Activated CD4-positive, alpha-beta T cell treated with anti-CD3 and anti-CD28 coated beads for 36 hours (primary cell): ENCODE data around the gene CUL5. TPM values are rescaled to one million over a fixed set of nuclear protein-coding genes. Genes with fewer than 3 reads are reported as not detected.

Source experiments
- ATAC-seq: fragments of 200-7000 bp; cut with Tn5 transposase; one replicate; pipeline ENCODE4 v1.10.0; 2021; ENCODE audit warnings: mild to moderate bottlenecking, moderate library complexity
- CTCF ChIA-PET: fragments of 350-600 bp; sonication (Branson Sonifier 250); formaldehyde crosslinking; loops from one replicate; lab custom pipeline; 2021; ENCODE audit warnings: antibody characterized with exemption; lab: Charles Lee
- POLR2A ChIA-PET: fragments of 350-600 bp; sonication (Branson Sonifier 250); formaldehyde crosslinking; loops from one replicate; lab custom pipeline; 2021; ENCODE audit warnings: antibody characterized with exemption, inconsistent platforms; lab: Charles Lee
- DNase-seq: peaks from one replicate; pipeline ENCODE4 v3.0.0-alpha.2; 2020
- H3K27ac Mint-ChIP-seq: one replicate; pipeline ENCODE4 v1.8.0; 2021; ENCODE audit warnings: mixed read lengths
- H3K27me3 Mint-ChIP-seq: one replicate; pipeline ENCODE4 v1.8.0; 2021; ENCODE audit warnings: mixed read lengths
- H3K36me3 Mint-ChIP-seq: one replicate; pipeline ENCODE4 v1.8.0; 2021; ENCODE audit warnings: low read depth, mixed read lengths
- H3K4me1 Mint-ChIP-seq: one replicate; pipeline ENCODE4 v1.8.0; 2021; ENCODE audit warnings: mixed read lengths
- H3K4me3 Mint-ChIP-seq: one replicate; pipeline ENCODE4 v1.8.0; 2021; ENCODE audit warnings: mild to moderate bottlenecking, moderate library complexity, mixed read lengths
- H3K9me3 Mint-ChIP-seq: one replicate; pipeline ENCODE4 v1.8.0; 2021; ENCODE audit warnings: low read depth, mixed read lengths
- intact Hi-C, 2 experiments: fragments of 100-400 bp; cut with DNase I in 1 of 2; cut with micrococcal nuclease in 1 of 2; formaldehyde crosslinking; loops; one replicate each; pipeline versions ENCODE4 v1.14.2 to v1.15.1; 2022 to 2024; cut with DNase I, micrococcal nuclease
- total RNA-seq, 2 experiments: library from RNA; stranded (reverse); gene quantifications; one replicate each; pipeline ENCODE4 v1.2.3, GENCODE V29; 2021

CUL5 gene
- total RNA-seq, 2 experiments from 2014 or later, result 19.7 to 34.4 TPM

GRCh38 chr11:108048269-108048668, 39.6 kb downstream of the CUL5 start:
- H3K36me3 Mint-ChIP-seq, result peaks cover 28% of the 10 kb centered on the region
- ATAC-seq, result no peak
- CTCF ChIA-PET, result interaction anchor here (0.7 kb wide), 1 partner anchor 651 kb away, joined by 3 read pairs; no protein-coding TSS in a partner anchor

GRCh38 chr11:108062336-108062735, 53.6 kb downstream of the CUL5 start:
- ChIA-PET CTCF (no interaction called here), POLR2A (no interaction called here)
- intact Hi-C loops, result no loop called here
- Mint-ChIP-seq H3K9me3 (no peaks in the 10 kb centered on the region), H3K36me3 (peaks cover 41% of the 10 kb centered on the region), H3K4me1 (no peaks in the 10 kb centered on the region), H3K27ac (no peak overlapping the region), H3K4me3 (no peak overlapping the region), H3K27me3 (no peaks in the 10 kb centered on the region)
- ATAC-seq, result no peak
- DNase-seq, result no peak

More at GRCh38 chr11:108048269-108048668, 39.6 kb downstream of the CUL5 start:
- H3K27me3 Mint-ChIP-seq, result no peaks in the 10 kb centered on the region
- intact Hi-C loops, result no loop called here
- peaks cover 8% of the 10 kb centered on the region for H3K4me1 Mint-ChIP-seq
- POLR2A ChIA-PET, result no interaction called here
- no peaks in the 10 kb centered on the region for H3K9me3 Mint-ChIP-seq
- DNase-seq, result no peak
- H3K4me3 Mint-ChIP-seq, result no peak overlapping the region
- no peak overlapping the region for H3K27ac Mint-ChIP-seq

DNA sequence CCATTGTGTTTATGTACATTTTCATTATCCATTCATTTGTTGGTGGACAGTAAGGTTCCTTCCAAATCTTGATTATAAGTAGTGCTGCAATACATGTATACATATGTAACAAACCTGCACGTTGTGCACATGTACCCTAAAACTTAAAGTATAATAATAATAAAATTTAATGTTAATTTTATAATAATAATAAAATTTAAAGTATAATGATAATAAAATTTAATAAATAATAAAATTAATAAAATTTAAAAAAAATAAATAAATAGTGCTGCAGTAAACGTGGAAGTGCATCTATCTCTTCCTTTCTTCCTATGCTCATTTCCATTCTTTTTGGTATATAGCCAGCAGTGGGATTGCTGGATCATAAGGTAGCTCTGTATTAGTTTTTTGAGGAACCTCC, 54.7 kb downstream of the CUL5 start:
- intact Hi-C loops, result no loop called here
- ATAC-seq (no peak), DNase-seq (no peak)
- H3K9me3 Mint-ChIP-seq, result no peaks in the 10 kb centered on the region
- H3K27ac Mint-ChIP-seq, result no peak overlapping the region
- no peaks in the 10 kb centered on the region for H3K27me3 Mint-ChIP-seq
- ChIA-PET CTCF (no interaction called here), POLR2A (no interaction called here)
- no peak overlapping the region for H3K4me3 Mint-ChIP-seq
- peaks cover 37% of the 10 kb centered on the region for H3K36me3 Mint-ChIP-seq
- no peaks in the 10 kb centered on the region for H3K4me1 Mint-ChIP-seq

DNA sequence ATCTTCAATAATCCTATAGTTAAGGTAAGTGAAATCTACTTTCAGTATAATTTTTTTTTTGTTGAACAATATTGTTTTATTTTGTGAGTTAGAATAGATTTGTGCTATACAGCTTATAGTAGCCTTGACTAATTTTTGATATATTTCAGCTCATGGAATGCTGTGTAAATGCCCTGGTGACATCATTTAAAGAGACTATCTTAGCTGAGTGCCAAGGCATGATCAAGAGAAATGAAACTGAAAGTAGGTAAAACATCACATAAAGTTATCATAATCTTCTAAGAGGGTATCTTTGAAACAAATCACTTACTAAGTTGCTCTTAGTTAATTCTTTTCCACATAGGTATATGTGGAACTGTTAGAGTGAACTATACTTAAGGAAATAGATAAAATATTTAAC, 61.2 kb downstream of the CUL5 start:
- ChIA-PET POLR2A (interaction anchor here (0.6 kb wide), 1 partner anchor 1904 kb away, joined by 8 read pairs; no protein-coding TSS in a partner anchor), CTCF (interaction anchor here (1.3 to 1.4 kb wide), 2 partner anchors 9 to 61 kb away, joined by 3 to 4 read pairs; partner anchors contain the start of gene CUL5)
- Mint-ChIP-seq H3K4me1 (peaks cover 18% of the 10 kb centered on the region), H3K27me3 (no peaks in the 10 kb centered on the region), H3K27ac (no peak overlapping the region), H3K9me3 (no peaks in the 10 kb centered on the region), H3K36me3 (peaks cover 19% of the 10 kb centered on the region), H3K4me3 (no peak overlapping the region)
- intact Hi-C loops, result loop anchor here in 1 of 2 experiments (2.0 to 10.0 kb wide), 2 partner anchors 61 to 105 kb away; partner anchors contain the start of gene CUL5
- DNase-seq, result no peak
- peak; percentile 90 for ATAC-seq

- ATAC-seq (no peak), DNase-seq (no peak)
- intact Hi-C loops, result no loop called here
- ChIA-PET CTCF (no interaction called here), POLR2A (no interaction called here)
- H3K4me3 Mint-ChIP-seq, result no peak overlapping the region
- peaks cover 30% of the 10 kb centered on the region for H3K36me3 Mint-ChIP-seq
- no peaks in the 10 kb centered on the region for H3K27me3 Mint-ChIP-seq
- H3K9me3 Mint-ChIP-seq, result no peaks in the 10 kb centered on the region
- H3K4me1 Mint-ChIP-seq, result no peaks in the 10 kb centered on the region
- H3K27ac Mint-ChIP-seq, result no peak overlapping the region
These were observed 76.1 kb downstream of the CUL5 start for GRCh38 chr11:108084811-108085210.

- intact Hi-C loops, result no loop called here
These were observed 77.0 kb downstream of the CUL5 start for GRCh38 chr11:108085672-108086071.

GRCh38 chr11:108092134-108092533, 83.4 kb downstream of the CUL5 start:
- ATAC-seq, result no peak
- H3K27ac Mint-ChIP-seq, result no peak overlapping the region
- no peaks in the 10 kb centered on the region for H3K4me1 Mint-ChIP-seq
- peaks cover 23% of the 10 kb centered on the region for H3K36me3 Mint-ChIP-seq
- no peak for DNase-seq
- ChIA-PET POLR2A (no interaction called here), CTCF (no interaction called here)
- intact Hi-C loops, result no loop called here
- no peaks in the 10 kb centered on the region for H3K9me3 Mint-ChIP-seq
- H3K27me3 Mint-ChIP-seq, result no peaks in the 10 kb centered on the region
- H3K4me3 Mint-ChIP-seq, result no peak overlapping the region

More at GRCh38 chr11:108085672-108086071, 77.0 kb downstream of the CUL5 start:
- H3K27ac Mint-ChIP-seq, result no peak overlapping the region
- H3K4me1 Mint-ChIP-seq, result no peaks in the 10 kb centered on the region
- DNase-seq (no peak), ATAC-seq (no peak)
- no peaks in the 10 kb centered on the region for H3K9me3 Mint-ChIP-seq
- POLR2A ChIA-PET, result no interaction called here
- H3K4me3 Mint-ChIP-seq, result no peak overlapping the region
- CTCF ChIA-PET, result no interaction called here
- H3K36me3 Mint-ChIP-seq, result peaks cover 26% of the 10 kb centered on the region
- no peaks in the 10 kb centered on the region for H3K27me3 Mint-ChIP-seq

DNA sequence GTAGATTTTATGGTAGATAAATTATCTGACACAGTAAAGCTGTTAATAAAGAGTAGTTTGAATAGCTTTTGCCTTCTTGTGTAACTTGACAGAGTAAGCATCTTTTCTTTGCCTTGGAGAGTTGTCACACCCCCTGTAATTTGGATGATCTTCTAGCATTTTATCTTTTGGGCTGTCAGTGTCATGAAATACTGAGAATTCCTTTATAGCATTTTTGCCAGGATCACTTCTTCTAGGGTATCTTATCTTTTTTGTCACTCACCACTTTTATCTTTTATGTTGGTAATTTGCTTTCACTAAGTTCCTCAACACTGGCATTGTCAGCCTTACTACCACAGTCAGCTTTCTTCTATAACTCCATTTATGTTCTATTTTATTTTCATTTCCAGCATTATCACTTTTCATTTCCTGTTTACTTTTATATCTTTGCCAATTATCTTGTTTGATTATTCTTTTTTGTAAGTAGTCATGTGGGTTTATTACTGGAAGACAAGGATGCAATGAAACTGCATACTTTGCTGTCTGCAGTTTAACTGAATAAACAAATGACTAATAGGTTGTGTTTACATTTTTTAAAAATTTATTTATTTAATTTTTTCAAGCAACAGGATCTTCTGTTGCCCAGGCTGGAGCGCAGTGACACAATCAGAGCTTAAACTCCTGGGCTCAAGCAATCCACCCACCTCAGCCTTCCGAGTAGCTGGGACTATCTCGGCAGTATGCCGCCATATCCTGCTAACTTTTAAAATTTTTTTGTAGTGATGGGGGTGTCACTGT, 84.6 kb downstream of the CUL5 start:
- Mint-ChIP-seq H3K27me3 (no peaks in the 10 kb centered on the region), H3K36me3 (peaks cover 30% of the 10 kb centered on the region), H3K27ac (no peak overlapping the region), H3K9me3 (no peaks in the 10 kb centered on the region), H3K4me3 (no peak overlapping the region), H3K4me1 (no peaks in the 10 kb centered on the region)
- CTCF ChIA-PET, result interaction anchor here (0.6 kb wide), 1 partner anchor 438 kb away, joined by 3 read pairs; no protein-coding TSS in a partner anchor
- no peak for ATAC-seq
- POLR2A ChIA-PET, result no interaction called here
- intact Hi-C loops, result no loop called here
- DNase-seq, result no peak

DNA sequence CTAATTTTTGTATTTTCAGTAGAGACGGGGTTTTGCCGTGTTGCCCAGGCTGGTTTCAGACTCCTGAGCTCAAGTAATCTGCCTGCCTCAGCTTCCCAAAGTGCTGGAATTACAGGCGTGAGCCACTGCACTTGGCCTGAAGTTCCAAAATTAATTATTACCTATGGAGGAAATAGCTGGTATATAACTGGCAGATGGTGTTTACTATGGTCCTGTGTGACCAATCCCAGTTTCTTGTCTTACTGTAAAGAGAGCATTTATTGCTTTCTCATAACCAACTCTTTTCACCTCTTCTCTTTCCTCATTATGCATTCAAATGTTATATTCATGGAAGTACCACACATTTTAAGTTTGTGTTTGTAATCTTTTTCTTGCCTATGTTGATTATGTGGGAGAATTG, 88.5 kb downstream of the CUL5 start:
- Mint-ChIP-seq H3K4me3 (no peak overlapping the region), H3K27me3 (no peaks in the 10 kb centered on the region), H3K27ac (no peak overlapping the region), H3K9me3 (no peaks in the 10 kb centered on the region), H3K36me3 (peaks cover 26% of the 10 kb centered on the region), H3K4me1 (no peaks in the 10 kb centered on the region)
- ATAC-seq, result no peak
- CTCF ChIA-PET, result interaction anchor here (1.2 kb wide), 1 partner anchor 10 kb away, joined by 3 read pairs; no protein-coding TSS in a partner anchor
- intact Hi-C loops, result no loop called here
- POLR2A ChIA-PET, result interaction anchor here (0.7 kb wide), 1 partner anchor 89 kb away, joined by 4 read pairs; the partner anchor contains the start of gene CUL5
- no peak for DNase-seq

DNA sequence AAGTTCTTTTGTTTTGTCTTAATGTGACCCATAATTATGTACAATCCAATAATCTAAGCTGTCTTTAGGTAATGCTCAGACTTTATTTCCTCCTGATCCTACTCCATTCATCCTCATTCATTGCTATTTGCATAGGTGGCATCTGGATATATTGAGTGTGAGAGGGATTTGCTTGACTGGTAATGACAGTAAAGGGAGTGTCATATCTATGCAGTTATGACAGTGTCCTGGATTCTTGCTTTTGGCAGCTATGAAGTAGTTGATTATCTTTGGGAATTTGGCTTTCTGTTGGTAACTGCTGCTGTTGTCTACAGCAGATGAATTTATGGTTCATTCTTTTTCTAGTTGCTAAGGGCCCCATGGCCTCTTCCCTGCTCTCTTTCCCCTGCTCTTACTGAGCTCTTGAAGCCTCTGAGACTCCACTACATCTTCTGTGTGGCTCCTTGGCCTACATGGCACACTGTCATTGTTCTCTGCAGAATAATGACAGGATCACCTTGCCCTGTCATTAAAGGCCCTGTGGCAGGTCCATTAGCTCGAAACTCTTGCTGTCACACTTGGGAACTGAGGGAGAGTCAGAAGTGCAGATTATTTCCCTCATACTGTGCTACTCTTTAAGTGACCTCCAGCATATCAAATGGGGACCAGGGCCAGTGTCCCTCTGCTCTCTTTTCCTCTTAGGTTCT, 92.5 kb downstream of the CUL5 start:
- DNase-seq (no peak), ATAC-seq (no peak)
- no peaks in the 10 kb centered on the region for H3K9me3 Mint-ChIP-seq
- intact Hi-C loops, result no loop called here
- no peak overlapping the region for H3K4me3 Mint-ChIP-seq
- peak overlapping the region; percentile 23 for H3K27ac Mint-ChIP-seq
- no peaks in the 10 kb centered on the region for H3K4me1 Mint-ChIP-seq
- CTCF ChIA-PET, result interaction anchor here (1.2 kb wide), 1 partner anchor 18 kb away, joined by 4 read pairs; no protein-coding TSS in a partner anchor
- peaks cover 17% of the 10 kb centered on the region for H3K36me3 Mint-ChIP-seq
- POLR2A ChIA-PET, result no interaction called here
- no peaks in the 10 kb centered on the region for H3K27me3 Mint-ChIP-seq

DNA sequence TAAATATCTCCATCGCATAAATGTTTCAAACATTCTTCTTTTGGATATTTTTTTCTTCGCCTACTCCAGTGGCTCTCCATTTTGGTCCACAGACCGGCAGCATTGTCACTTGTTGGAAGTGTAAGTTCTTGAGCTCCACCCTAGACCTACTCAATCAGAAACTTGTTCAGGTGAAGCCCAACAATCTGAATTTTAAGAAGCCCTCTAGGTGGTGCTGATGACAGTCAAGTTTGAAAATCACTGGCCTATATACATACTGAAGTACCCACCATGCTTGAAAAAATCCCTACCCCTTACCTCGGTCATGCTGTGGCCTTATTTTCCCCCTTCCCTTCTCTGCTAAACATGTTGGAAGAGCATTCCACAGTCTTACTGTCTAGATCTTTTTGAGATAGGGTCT, 102.4 kb downstream of the CUL5 start:
- no peak overlapping the region for H3K27ac Mint-ChIP-seq
- H3K36me3 Mint-ChIP-seq, result peaks cover 2% of the 10 kb centered on the region
- POLR2A ChIA-PET, result no interaction called here
- intact Hi-C loops, result no loop called here
- H3K27me3 Mint-ChIP-seq, result no peaks in the 10 kb centered on the region
- H3K4me1 Mint-ChIP-seq, result no peaks in the 10 kb centered on the region
- CTCF ChIA-PET, result interaction anchor here (0.7 kb wide), 1 partner anchor 424 kb away, joined by 3 read pairs; no protein-coding TSS in a partner anchor
- DNase-seq (no peak), ATAC-seq (peak; percentile 23)
- no peaks in the 10 kb centered on the region for H3K9me3 Mint-ChIP-seq
- H3K4me3 Mint-ChIP-seq, result no peak overlapping the region
